B cell (primary cell): ENCODE data around the gene NDUFAF2.
"Not testable (repeated sequence)": the region's sequence is repeated elsewhere in the genome, so short reads cannot be mapped to it uniquely, and the experiment has no call there.

Source experiments
- EZH2 ChIP-seq: IDR thresholded peaks from 2 replicates; pipeline ENCODE4 v1.6.1; 2012; ENCODE audit warnings: borderline replicate concordance, low read depth, mild to moderate bottlenecking, moderate library complexity, low read length; ENCODE audit not compliant: insufficient read depth, poor library complexity, severe bottlenecking
- TF ChIP-seq, protein P1 (sequence below): fragments of 200-600 bp; IDR thresholded peaks from one replicate; pipeline ENCODE4 v1.8.0; 2022; ENCODE audit warnings: antibody characterized with exemption, mild to moderate bottlenecking

DNA sequence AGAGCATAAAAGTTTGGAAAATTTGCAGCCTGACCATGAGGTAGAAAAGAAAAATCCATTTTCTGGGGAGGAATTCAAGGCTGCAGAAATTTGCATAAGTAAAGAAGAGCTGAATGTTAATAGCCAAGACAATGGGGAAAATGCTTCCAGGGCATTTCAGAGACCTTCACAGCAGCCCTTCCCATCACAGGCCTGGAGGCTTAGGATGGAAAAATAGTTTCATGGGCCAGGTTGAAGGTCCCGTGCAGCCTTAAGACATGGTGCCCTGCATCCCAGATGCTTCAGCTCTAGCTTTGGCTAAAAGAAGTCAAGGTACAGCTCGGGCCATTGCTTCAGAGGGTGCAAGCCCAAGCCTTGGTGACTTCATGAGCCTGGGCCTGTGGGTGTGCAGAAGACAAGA is 242.8 kb downstream of the NDUFAF2 start:
- TF ChIP-seq, protein P1, sequence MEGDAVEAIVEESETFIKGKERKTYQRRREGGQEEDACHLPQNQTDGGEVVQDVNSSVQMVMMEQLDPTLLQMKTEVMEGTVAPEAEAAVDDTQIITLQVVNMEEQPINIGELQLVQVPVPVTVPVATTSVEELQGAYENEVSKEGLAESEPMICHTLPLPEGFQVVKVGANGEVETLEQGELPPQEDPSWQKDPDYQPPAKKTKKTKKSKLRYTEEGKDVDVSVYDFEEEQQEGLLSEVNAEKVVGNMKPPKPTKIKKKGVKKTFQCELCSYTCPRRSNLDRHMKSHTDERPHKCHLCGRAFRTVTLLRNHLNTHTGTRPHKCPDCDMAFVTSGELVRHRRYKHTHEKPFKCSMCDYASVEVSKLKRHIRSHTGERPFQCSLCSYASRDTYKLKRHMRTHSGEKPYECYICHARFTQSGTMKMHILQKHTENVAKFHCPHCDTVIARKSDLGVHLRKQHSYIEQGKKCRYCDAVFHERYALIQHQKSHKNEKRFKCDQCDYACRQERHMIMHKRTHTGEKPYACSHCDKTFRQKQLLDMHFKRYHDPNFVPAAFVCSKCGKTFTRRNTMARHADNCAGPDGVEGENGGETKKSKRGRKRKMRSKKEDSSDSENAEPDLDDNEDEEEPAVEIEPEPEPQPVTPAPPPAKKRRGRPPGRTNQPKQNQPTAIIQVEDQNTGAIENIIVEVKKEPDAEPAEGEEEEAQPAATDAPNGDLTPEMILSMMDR = not testable (repeated sequence)
- not testable (repeated sequence) for TF ChIP-seq EZH2
